Subcutaneous preadipocyte (primary cell): ENCODE data around the gene GPHB5. TPM values are rescaled to one million over a fixed set of nuclear protein-coding genes. Genes with fewer than 3 reads are reported as not detected.

Source experiments
- total RNA-seq: library from RNA; depleted of rRNA; stranded (reverse); fragments of >200 nt; gene quantifications from 2 replicates; pipeline ENCODE4 v1.2.3, GENCODE V29; 2012

GPHB5 gene, protein sequence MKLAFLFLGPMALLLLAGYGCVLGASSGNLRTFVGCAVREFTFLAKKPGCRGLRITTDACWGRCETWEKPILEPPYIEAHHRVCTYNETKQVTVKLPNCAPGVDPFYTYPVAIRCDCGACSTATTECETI
- total RNA-seq = not detected in 2 replicates

DNA sequence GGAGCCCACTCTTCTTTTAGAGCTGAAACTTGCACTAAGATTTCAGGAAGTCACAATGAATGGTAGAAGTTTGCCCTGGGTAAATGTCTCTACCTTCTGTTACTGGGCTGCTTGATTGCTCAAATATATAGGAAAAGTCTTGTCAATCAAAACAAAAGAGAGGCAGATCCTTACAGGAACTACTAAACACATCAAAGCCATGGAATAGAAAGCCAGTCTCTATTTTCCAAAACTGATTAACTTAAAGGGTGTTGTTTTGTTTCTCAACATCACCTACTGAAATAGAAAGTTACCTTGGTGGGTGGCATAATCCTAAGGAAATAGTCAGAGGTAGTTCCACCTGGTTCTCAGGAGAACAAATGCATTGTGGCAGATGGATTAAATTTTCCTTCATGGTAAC is at the start of gene GPHB5:
GPHB5 (minus strand) TSS at position 101 of the 400 bp plus-strand sequence. CDS start 1,086 bp downstream, outside the sequence.

Other genes with a start within 250 kb of the GPHB5 start
- under 0.01 and 1.1 TPM in 2 replicates for gene RHOJ, start 114.5 kb downstream of the GPHB5 start, total RNA-seq
- 24.0 and 25.4 TPM in 2 replicates for gene PPP2R5E, start 224.4 kb upstream of the GPHB5 start, total RNA-seq